Keratinocyte (primary cell): ENCODE measurements around the gene GRN. TPM values are rescaled to one million over a fixed set of nuclear protein-coding genes. Genes with fewer than 3 reads are reported as not detected.

Experiments
- DNase-seq: peaks from one replicate; pipeline ENCODE4 v3.0.0-alpha.2; 2011; ENCODE audit warnings: low read depth, missing footprints, low spot score
- FAIRE-seq: peaks from 2 replicates; lab custom pipeline; 2011; peaks lifted over from hg19 to GRCh38; lab: Jason Lieb, UNC
- H2AFZ ChIP-seq: 2 replicates; pipeline ENCODE4 v1.6.0; 2012; ENCODE audit warnings: low read length, control low read depth, inconsistent platforms; ENCODE audit not compliant: control insufficient read depth
- H3K27ac ChIP-seq: 2 replicates; pipeline ENCODE4 v1.5.1; 2011; ENCODE audit warnings: low read length; ENCODE audit not compliant: control insufficient read depth, insufficient read depth
- H3K27me3 ChIP-seq: 3 replicates; pipeline ENCODE4 v1.6.0; 2011; ENCODE audit warnings: low read length; ENCODE audit not compliant: control insufficient read depth, insufficient read depth; ENCODE audit errors: extremely low read depth
- H3K36me3 ChIP-seq, 2 experiments: 2 replicates in 1 of 2; 3 replicates in 1 of 2; pipeline ENCODE4 v1.5.1; 2011; ENCODE audit warnings: low read length in 2 of 2, mild to moderate bottlenecking in 1 of 2; ENCODE audit not compliant: control insufficient read depth in 2 of 2, insufficient read depth in 2 of 2; ENCODE audit errors: extremely low read depth in 1 of 2
- H3K4me1 ChIP-seq: 3 replicates; pipeline ENCODE4 v1.5.1; 2011; ENCODE audit warnings: low read length; ENCODE audit not compliant: control insufficient read depth, insufficient read depth; ENCODE audit errors: extremely low read depth
- H3K4me2 ChIP-seq: 3 replicates; pipeline ENCODE4 v1.6.0; 2011; ENCODE audit warnings: low read depth, low read length; ENCODE audit not compliant: control insufficient read depth, insufficient read depth; ENCODE audit errors: extremely low read depth
- H3K4me3 ChIP-seq, 3 experiments: fragments of 200-600 bp in 1 of 3; sonication (generic) in 1 of 3; 2 replicates in 2 of 3; 3 replicates in 1 of 3; pipeline ENCODE4 v1.5.1; 2011 to 2016; ENCODE audit warnings: low read length in 3 of 3, mild to moderate bottlenecking in 3 of 3, control low read depth in 2 of 3, inconsistent platforms in 1 of 3, low read depth in 1 of 3, mixed read lengths in 1 of 3, mixed run types in 1 of 3, moderate library complexity in 1 of 3; ENCODE audit not compliant: control insufficient read depth in 2 of 3, insufficient read depth in 2 of 3; ENCODE audit errors: extremely low read depth in 1 of 3
- H3K79me2 ChIP-seq: 2 replicates; pipeline ENCODE4 v1.6.0; 2012; ENCODE audit warnings: low read length; ENCODE audit not compliant: control insufficient read depth, insufficient read depth
- H3K9ac ChIP-seq: 3 replicates; pipeline ENCODE4 v1.6.0; 2011; ENCODE audit warnings: low read length; ENCODE audit not compliant: control insufficient read depth, insufficient read depth; ENCODE audit errors: extremely low read depth
- H3K9me1 ChIP-seq: 3 replicates; pipeline ENCODE4 v1.6.0; 2011; ENCODE audit warnings: low read length; ENCODE audit not compliant: control insufficient read depth, insufficient read depth; ENCODE audit errors: extremely low read depth
- H3K9me3 ChIP-seq: 2 replicates; pipeline ENCODE4 v1.5.1; 2012; ENCODE audit warnings: low read depth, low read length; ENCODE audit not compliant: control insufficient read depth
- H4K20me1 ChIP-seq: 3 replicates; pipeline ENCODE4 v1.6.0; 2011; ENCODE audit warnings: low read length; ENCODE audit not compliant: control insufficient read depth, insufficient read depth; ENCODE audit errors: extremely low read depth
- CTCF ChIP-seq, 3 experiments: IDR thresholded peaks in 1 of 3; conservative IDR thresholded peaks in 1 of 3; optimal IDR thresholded peaks in 1 of 3; 2 replicates in 2 of 3; 3 replicates in 1 of 3; pipeline versions ENCODE3 to v1.5.1; 2011; ENCODE audit warnings: low read length in 3 of 3, mild to moderate bottlenecking in 3 of 3, moderate library complexity in 2 of 3, control low read depth in 1 of 3, inconsistent platforms in 1 of 3; ENCODE audit not compliant: insufficient read depth in 2 of 3; ENCODE audit errors: extremely low read depth in 1 of 3
- EZH2 ChIP-seq: IDR thresholded peaks from one replicate; pipeline ENCODE4 v1.6.1; 2012; ENCODE audit warnings: inconsistent platforms, mild to moderate bottlenecking, low read length, moderate library complexity
- dilution Hi-C: fragments of 300-500 bp; cut with MboI; formaldehyde crosslinking; loops from one replicate; pipeline ENCODE4 v1.7.0; 2020; ENCODE audit warnings: low sequenced_read_pairs; ENCODE audit not compliant: extremely low pct_ligation_motif_present
- polyA plus RNA-seq, 5 experiments: library from polyadenylated mRNA; depleted of rRNA in 3 of 5; stranded (reverse) in 3 of 5; stranded (forward) in 1 of 5; unstranded in 1 of 5; fragments of >200 nt; gene quantifications; 1 replicate in 1 of 5; 2 replicates in 3 of 5; 3 replicates in 1 of 5; pipeline versions ENCODE4 v1.2.1 to v1.2.3, GENCODE V29; 2011 to 2012; ENCODE audit warnings: missing spikeins in 2 of 5, low read depth in 1 of 5, low replicate concordance in 1 of 5

Gene GRN
- polyA plus RNA-seq, 1 donor (not counting 4 experiments of a cell fraction or from before 2014, with no cell fraction given): 179 TPM

GRCh38 chr17:44360144-44360533, 15.0 kb downstream of the GRN start:
- Histone ChIP-seq H3K4me2 (no peak overlapping the region), H3K27ac (no peak overlapping the region), H2AFZ (no peak overlapping the region), H3K4me3 (no peak overlapping the region), H3K36me3 (no peaks in the 10 kb centered on the region), H4K20me1 (no peaks in the 10 kb centered on the region), H3K9me1 (no peaks in the 10 kb centered on the region), H3K9ac (no peak overlapping the region), H3K9me3 (no peaks in the 10 kb centered on the region), H3K27me3 (peaks cover 11% of the 10 kb centered on the region), H3K4me1 (no peaks in the 10 kb centered on the region), H3K79me2 (no peaks in the 10 kb centered on the region)
- FAIRE-seq (no peak), DNase-seq (no peak)
- dilution Hi-C loops: no loop called here
- no peak for TF ChIP-seq CTCF (optimal IDR thresholded peaks at IDR 0.05 in 1 of 3, IDR thresholded peaks at IDR 0.05 in 1 of 3, conservative IDR thresholded peaks at IDR 0.05 in 1 of 3; ENCODE audit: extremely low read depth in 1 of 3, insufficient read depth in 2 of 3, low read length in 3 of 3)
- TF ChIP-seq EZH2: no peak

DNA sequence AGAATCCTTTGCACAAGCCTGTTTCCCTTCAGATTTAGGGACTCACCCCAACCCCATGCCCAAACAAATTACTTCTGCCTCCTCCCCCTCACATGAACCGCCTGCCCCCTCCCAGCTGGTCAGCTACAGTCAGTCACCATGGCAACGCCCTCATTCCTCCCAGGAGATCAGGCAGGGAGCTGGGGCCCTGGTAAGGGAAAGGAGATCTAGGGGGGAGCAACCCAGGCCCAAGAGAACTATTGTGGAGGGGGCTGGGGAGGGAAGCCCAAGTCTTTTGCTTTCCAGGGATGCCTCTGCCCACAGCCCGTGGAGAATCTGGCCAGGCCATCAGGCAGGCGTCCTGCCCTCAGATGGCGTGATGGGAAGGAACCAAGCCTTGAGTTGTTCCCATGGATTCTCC, 15.7 kb downstream of the GRN start:
- Histone ChIP-seq H3K79me2 (no peaks in the 10 kb centered on the region), H3K4me3 (no peak overlapping the region), H3K4me1 (no peaks in the 10 kb centered on the region), H3K27me3 (peaks cover 10% of the 10 kb centered on the region), H3K36me3 (no peaks in the 10 kb centered on the region), H2AFZ (no peak overlapping the region), H3K9ac (no peak overlapping the region), H4K20me1 (no peaks in the 10 kb centered on the region), H3K9me1 (no peaks in the 10 kb centered on the region), H3K4me2 (no peak overlapping the region), H3K27ac (no peak overlapping the region), H3K9me3 (no peaks in the 10 kb centered on the region)
- dilution Hi-C loops: no loop called here
- no peak for TF ChIP-seq EZH2
- TF ChIP-seq CTCF (optimal IDR thresholded peaks at IDR 0.05 in 1 of 3, IDR thresholded peaks at IDR 0.05 in 1 of 3, conservative IDR thresholded peaks at IDR 0.05 in 1 of 3; ENCODE audit: extremely low read depth in 1 of 3, insufficient read depth in 2 of 3, low read length in 3 of 3): no peak
- FAIRE-seq: no peak
- no peak for DNase-seq
